WTC11 (cell line): ENCODE measurements around the gene KCNG1. TPM values are rescaled to one million over a fixed set of nuclear protein-coding genes. Genes with fewer than 3 reads are reported as not detected.

Experiments
- ATAC-seq: fragments of 200-7000 bp; cut with Tn5 transposase; 2 replicates; pipeline ENCODE4 v1.10.0; 2021; ENCODE audit warnings: mild to moderate bottlenecking, moderate library complexity
- CTCF ChIA-PET: fragments of 300-600 bp; sonication (Branson Sonifier 250); formaldehyde crosslinking; loops from one replicate; lab custom pipeline; 2021; ENCODE audit warnings: antibody characterized with exemption; lab: Charles Lee
- POLR2A ChIA-PET: fragments of 350-600 bp; sonication (Branson Sonifier 250); formaldehyde crosslinking; loops from one replicate; lab custom pipeline; 2021; ENCODE audit warnings: antibody characterized with exemption; lab: Charles Lee
- DNase-seq: peaks from one replicate; pipeline ENCODE4 v3.0.0; 2021; ENCODE audit warnings: low spot score
- H3K27ac Mint-ChIP-seq: 2 replicates; pipeline ENCODE4 v1.8.0; 2021; ENCODE audit warnings: mixed read lengths
- H3K27me3 Mint-ChIP-seq: 2 replicates; pipeline ENCODE4 v1.8.0; 2021; ENCODE audit warnings: low read depth, mild to moderate bottlenecking, moderate library complexity, mixed read lengths
- H3K36me3 Mint-ChIP-seq: 2 replicates; pipeline ENCODE4 v1.8.0; 2021; ENCODE audit warnings: mixed read lengths
- H3K4me1 Mint-ChIP-seq: 2 replicates; pipeline ENCODE4 v1.8.0; 2022; ENCODE audit warnings: mixed read lengths
- H3K4me3 Mint-ChIP-seq: 2 replicates; pipeline ENCODE4 v1.8.0; 2021; ENCODE audit warnings: mild to moderate bottlenecking, moderate library complexity, mixed read lengths
- H3K9me3 Mint-ChIP-seq: 2 replicates; pipeline ENCODE4 v1.8.0; 2021; ENCODE audit warnings: mixed read lengths
- CBFB ChIP-seq: sonication (generic); formaldehyde crosslinking; IDR thresholded peaks from 2 replicates; pipeline ENCODE4 v1.8.1; 2022; ENCODE audit warnings: mild to moderate bottlenecking, low read depth, missing genetic modification reagents
- FOXJ3 ChIP-seq: sonication (generic); formaldehyde crosslinking; IDR thresholded peaks from 2 replicates; pipeline ENCODE4 v1.9.0; 2021; ENCODE audit warnings: missing genetic modification reagents, mild to moderate bottlenecking, borderline replicate concordance
- FOXP4 ChIP-seq: sonication (generic); formaldehyde crosslinking; IDR thresholded peaks from 2 replicates; pipeline ENCODE4 v1.8.0; 2022; ENCODE audit warnings: mild to moderate bottlenecking, missing genetic modification reagents
- GRHL2 ChIP-seq: fragments of 250-450 bp; sonication (Bioruptor Pico); IDR thresholded peaks from 2 replicates; pipeline ENCODE4 v1.8.0; 2022; ENCODE audit warnings: mild to moderate bottlenecking, moderate library complexity; ENCODE audit not compliant: insufficient replicate concordance, severe bottlenecking
- GTF2I ChIP-seq: fragments of 250-450 bp; sonication (Bioruptor Pico); conservative IDR thresholded peaks from 2 replicates; pipeline ENCODE4 v1.4.0; 2021; ENCODE audit warnings: mild to moderate bottlenecking
- HMGA2 ChIP-seq: fragments of 250-450 bp; sonication (Bioruptor Pico); IDR thresholded peaks from 2 replicates; pipeline ENCODE4 v1.4.0; 2021; ENCODE audit warnings: mild to moderate bottlenecking, moderate library complexity
- KAT7 ChIP-seq: sonication (generic); formaldehyde crosslinking; IDR thresholded peaks from 2 replicates; pipeline ENCODE4 v1.8.1; 2023; ENCODE audit warnings: missing genetic modification reagents, mild to moderate bottlenecking, borderline replicate concordance
- MYBL2 ChIP-seq: sonication (generic); formaldehyde crosslinking; IDR thresholded peaks from 2 replicates; pipeline ENCODE4 v1.8.1; 2023; ENCODE audit warnings: mild to moderate bottlenecking, moderate library complexity, missing genetic modification reagents
- NR2C2 ChIP-seq: sonication (generic); formaldehyde crosslinking; IDR thresholded peaks from 2 replicates; pipeline ENCODE4 v1.8.0; 2022; ENCODE audit warnings: mild to moderate bottlenecking, missing genetic modification reagents
- PRDM15 ChIP-seq: sonication (generic); formaldehyde crosslinking; IDR thresholded peaks from 2 replicates; pipeline ENCODE4 v1.8.0; 2022; ENCODE audit warnings: missing genetic modification reagents
- PREB ChIP-seq: sonication (generic); formaldehyde crosslinking; IDR thresholded peaks from 2 replicates; pipeline ENCODE4 v1.8.1; 2022; ENCODE audit warnings: mild to moderate bottlenecking, missing genetic modification reagents, moderate library complexity, borderline replicate concordance
- PRRX2 ChIP-seq: fragments of 250-450 bp; sonication (Bioruptor Pico); IDR thresholded peaks from 2 replicates; pipeline ENCODE4 v1.8.0; 2021; ENCODE audit warnings: mild to moderate bottlenecking
- SOX15 ChIP-seq: fragments of 250-450 bp; sonication (Bioruptor Pico); IDR thresholded peaks from 2 replicates; pipeline ENCODE4 v1.9.0; 2021; ENCODE audit warnings: mild to moderate bottlenecking
- ZNF317 ChIP-seq: sonication (generic); formaldehyde crosslinking; IDR thresholded peaks from 2 replicates; pipeline ENCODE4 v1.8.1; 2023; ENCODE audit warnings: low read depth, mild to moderate bottlenecking, moderate library complexity, missing genetic modification reagents, borderline replicate concordance
- ZNF532 ChIP-seq: fragments of 250-450 bp; sonication (Bioruptor Pico); IDR thresholded peaks from 2 replicates; pipeline ENCODE4 v1.9.0; 2021; ENCODE audit warnings: mild to moderate bottlenecking, borderline replicate concordance
- total RNA-seq: library from RNA; stranded (reverse); gene quantifications from 3 replicates; pipeline ENCODE4 v1.2.3, GENCODE V29; 2021

The KCNG1 gene
- total RNA-seq, 1 experiment from 2014 or later = 34.6 TPM

- Mint-ChIP-seq H3K27me3 (peaks cover 18% of the 10 kb centered on the region), H3K9me3 (peaks cover 15% of the 10 kb centered on the region), H3K36me3 (peaks cover 6% of the 10 kb centered on the region), H3K4me3 (no peak overlapping the region), H3K4me1 (no peaks in the 10 kb centered on the region), H3K27ac (no peak overlapping the region)
- CTCF ChIA-PET = interaction anchor here (0.8 to 2.0 kb wide), 6 partner anchors 15 to 283 kb away, joined by 3 to 12 read pairs (median 5); no protein-coding TSS in a partner anchor
- no peak for TF ChIP-seq FOXP4 (CRISPR knock-in tag)
- no peak for TF ChIP-seq NR2C2
- no peak for TF ChIP-seq CBFB (CRISPR knock-in tag)
- no peak for TF ChIP-seq GRHL2 (CRISPR knock-in tag)
- TF ChIP-seq MYBL2 (CRISPR knock-in tag) = no peak
- TF ChIP-seq GTF2I (CRISPR knock-in tag) = no peak
- no peak for TF ChIP-seq ZNF532
- no peak for TF ChIP-seq HMGA2 (CRISPR knock-in tag)
- TF ChIP-seq KAT7 (CRISPR knock-in tag) = no peak
- no peak for TF ChIP-seq PREB (CRISPR knock-in tag)
- TF ChIP-seq PRRX2 (CRISPR knock-in tag) = no peak
- no peak for TF ChIP-seq SOX15 (CRISPR knock-in tag)
- no peak for ATAC-seq
- DNase-seq = no peak
- POLR2A ChIA-PET = no interaction called here
Observed at GRCh38 chr20:51034988-51035656, 12.2 kb upstream of the KCNG1 start.

GRCh38 chr20:51034476-51034875 is 11.6 kb upstream of the KCNG1 start:
- Mint-ChIP-seq H3K27ac (no peak overlapping the region), H3K9me3 (peaks cover 15% of the 10 kb centered on the region), H3K4me3 (no peak overlapping the region), H3K36me3 (peaks cover 6% of the 10 kb centered on the region), H3K4me1 (no peaks in the 10 kb centered on the region), H3K27me3 (peaks cover 19% of the 10 kb centered on the region)
- DNase-seq = no peak
- ChIA-PET POLR2A (interaction anchor here (1.4 kb wide), 1 partner anchor 42 kb away, joined by 5 read pairs; no protein-coding TSS in a partner anchor), CTCF (interaction anchor here (0.8 to 2.0 kb wide), 7 partner anchors 14 to 292 kb away, joined by 3 to 12 read pairs (median 5); no protein-coding TSS in a partner anchor)
- ATAC-seq = no peak
- 0 out of 2 replicates have a peak, but pooled peaks have one; percentile 13 for TF ChIP-seq PRDM15 (CRISPR knock-in tag)
- peak; percentile 49; the same call in 1 of the 2 replicates for TF ChIP-seq ZNF317 (CRISPR knock-in tag)
- no peak for TF ChIP-seq FOXJ3
